Liver (tissue), 9 donors: ENCODE measurements around the gene LSG1. TPM values are rescaled to one million over a fixed set of nuclear protein-coding genes. Genes with fewer than 3 reads are reported as not detected.

Source experiments
- DNase-seq: peaks from one replicate; pipeline ENCODE4 v3.0.0-alpha.2; 2017; ENCODE audit warnings: low spot score
- H3K27ac ChIP-seq, 2 donors: one replicate each; pipeline ENCODE4 v1.7.0; 2013; ENCODE audit warnings: inconsistent platforms in 2 of 2, low read length in 2 of 2, control low read depth in 1 of 2, low read depth in 1 of 2, mild to moderate bottlenecking in 1 of 2
- H3K27me3 ChIP-seq, 4 donors: one replicate each; pipeline versions ENCODE4 v1.6.1 to v1.7.0; 2013; ENCODE audit warnings: low read length in 3 of 4, inconsistent platforms in 1 of 4, mild to moderate bottlenecking in 1 of 4, moderate library complexity in 1 of 4; ENCODE audit not compliant: control insufficient read depth in 4 of 4, insufficient read depth in 4 of 4
- H3K36me3 ChIP-seq, 4 donors: one replicate each; pipeline versions ENCODE4 v1.6.1 to v1.7.0; 2013; ENCODE audit warnings: low read length in 3 of 4, mild to moderate bottlenecking in 3 of 4, low read depth in 1 of 4, moderate library complexity in 1 of 4; ENCODE audit not compliant: control insufficient read depth in 4 of 4, insufficient read depth in 3 of 4
- H3K4me1 ChIP-seq, 4 donors: one replicate each; pipeline versions ENCODE4 v1.6.1 to v1.7.0; 2013; ENCODE audit warnings: low read length in 3 of 4, mild to moderate bottlenecking in 3 of 4, moderate library complexity in 1 of 4; ENCODE audit not compliant: control insufficient read depth in 4 of 4, insufficient read depth in 4 of 4
- H3K4me3 ChIP-seq, 3 donors: one replicate each; pipeline versions ENCODE4 v1.6.1 to v1.7.0; 2013; ENCODE audit warnings: low read length in 3 of 3, control low read depth in 1 of 3, low read depth in 1 of 3, mild to moderate bottlenecking in 1 of 3
- H3K9ac ChIP-seq, 2 donors: one replicate each; pipeline ENCODE4 v1.7.0; 2013; ENCODE audit warnings: low read length in 2 of 2, mild to moderate bottlenecking in 2 of 2, moderate library complexity in 2 of 2, control low read depth in 1 of 2, low read depth in 1 of 2
- H3K9me3 ChIP-seq, 4 donors: one replicate each; pipeline versions ENCODE4 v1.6.1 to v1.7.0; 2013; ENCODE audit warnings: low read length in 3 of 4; ENCODE audit not compliant: control insufficient read depth in 4 of 4
- ATF3 ChIP-seq: IDR thresholded peaks from 2 replicates; pipeline ENCODE4 v1.6.1; 2016; ENCODE audit warnings: antibody characterized with exemption
- CTCF ChIP-seq: fragments of 150-350 bp; IDR thresholded peaks from 2 replicates; pipeline ENCODE4 v1.5.1; 2017; ENCODE audit warnings: improper control_type of control experiment, low read depth, low read length; ENCODE audit not compliant: missing input control
- EGR1 ChIP-seq, 2 donors: IDR thresholded peaks; 2 replicates each; pipeline ENCODE4 v1.6.1; 2016 to 2018; ENCODE audit warnings: antibody characterized with exemption in 2 of 2, low read depth in 2 of 2
- FOXA1 ChIP-seq: IDR thresholded peaks from 2 replicates; pipeline ENCODE4 v1.6.1; 2016; ENCODE audit warnings: antibody characterized with exemption
- FOXA2 ChIP-seq: IDR thresholded peaks from 2 replicates; pipeline ENCODE4 v1.6.1; 2016; ENCODE audit warnings: antibody characterized with exemption
- GABPA ChIP-seq, 2 donors: IDR thresholded peaks in 1 of 2; conservative IDR thresholded peaks in 1 of 2; 2 replicates each; pipeline ENCODE4 v1.6.1; 2016; ENCODE audit warnings: antibody characterized with exemption in 2 of 2, mild to moderate bottlenecking in 1 of 2, moderate library complexity in 1 of 2
- HNF4A ChIP-seq, 2 donors: conservative IDR thresholded peaks; 2 replicates each; pipeline ENCODE4 v1.6.1; 2016; ENCODE audit warnings: antibody characterized with exemption in 2 of 2, mild to moderate bottlenecking in 2 of 2
- HNF4G ChIP-seq: IDR thresholded peaks from 2 replicates; pipeline ENCODE4 v1.6.1; 2016; ENCODE audit warnings: antibody characterized with exemption
- JUND ChIP-seq, 2 donors: IDR thresholded peaks; 2 replicates each; pipeline ENCODE4 v1.6.1; 2016; ENCODE audit warnings: antibody characterized with exemption in 2 of 2
- MAX ChIP-seq: IDR thresholded peaks from 2 replicates; pipeline ENCODE4 v1.6.1; 2016; ENCODE audit warnings: antibody characterized with exemption
- NR2F2 ChIP-seq: IDR thresholded peaks from 2 replicates; pipeline ENCODE4 v1.6.1; 2016; ENCODE audit warnings: antibody characterized with exemption
- RAD21 ChIP-seq, 2 donors: IDR thresholded peaks; 2 replicates each; pipeline ENCODE4 v1.6.1; 2016; ENCODE audit warnings: antibody characterized with exemption in 2 of 2, mild to moderate bottlenecking in 2 of 2
- REST ChIP-seq: IDR thresholded peaks from 2 replicates; pipeline ENCODE4 v1.6.1; 2016; ENCODE audit warnings: antibody characterized with exemption, mild to moderate bottlenecking
- RXRA ChIP-seq, 2 donors: IDR thresholded peaks; 2 replicates each; pipeline ENCODE4 v1.6.1; 2017 to 2018; ENCODE audit warnings: antibody characterized with exemption in 2 of 2, mild to moderate bottlenecking in 1 of 2
- SP1 ChIP-seq: IDR thresholded peaks from 2 replicates; pipeline ENCODE4 v1.6.1; 2018; ENCODE audit warnings: antibody characterized with exemption, mild to moderate bottlenecking
- TAF1 ChIP-seq: conservative IDR thresholded peaks from 2 replicates; pipeline ENCODE4 v1.6.1; 2016; ENCODE audit warnings: antibody characterized with exemption, mild to moderate bottlenecking
- YY1 ChIP-seq: IDR thresholded peaks from 2 replicates; pipeline ENCODE4 v1.6.1; 2016; ENCODE audit warnings: antibody characterized with exemption, mild to moderate bottlenecking
- ZBTB33 ChIP-seq: IDR thresholded peaks from 2 replicates; pipeline ENCODE4 v1.6.1; 2016; ENCODE audit warnings: antibody characterized with exemption
- WGBS: extraction: QIAGEN DNeasy Blood & Tissue Kit; methylation state at CpG from one replicate; pipeline ENCODE4 v1.1.7; 2013; 5-methylcytosine and 5-hydroxymethylcytosine counted together
- polyA plus RNA-seq, 2 donors: library from polyadenylated mRNA; stranded (reverse) in 1 of 2; unstranded in 1 of 2; fragments of 200-250 nt in 1 of 2; fragments of >200 nt in 1 of 2; fragmentation: Nextera tagmentation in 1 of 2; extraction: Ambion mirVana in 1 of 2; gene quantifications; one replicate each; pipeline versions ENCODE4 v1.2.1 to v1.2.3, GENCODE V29; 2013 to 2015
- total RNA-seq, 2 donors: library from RNA; depleted of rRNA; stranded (reverse); fragments of >200 nt; gene quantifications; one replicate each; pipeline ENCODE4 v1.2.3, GENCODE V29; 2014
- donor health status: healthy.
- donor health status: healthy.
- donor health status: healthy.
- donor health status: healthy.
- donor health status: healthy.

LSG1 gene
- total and polyA plus RNA-seq, 4 donors, result 13.6 to 38.5 (median 22.1) TPM

GRCh38 chr3:194705227-194705626, 33.2 kb upstream of the LSG1 start:
- no peak for TF ChIP-seq NR2F2
- no peak for TF ChIP-seq GABPA (IDR thresholded peaks at IDR 0.05 in 1 of 2, conservative IDR thresholded peaks at IDR 0.05 in 1 of 2)
- TF ChIP-seq CTCF, result no peak
- TF ChIP-seq ZBTB33, result no peak
- TF ChIP-seq SP1, result no peak
- TF ChIP-seq REST, result no peak
- TF ChIP-seq MAX, result no peak
- TF ChIP-seq YY1, result no peak
- no peak for TF ChIP-seq HNF4G
- TF ChIP-seq JUND (IDR thresholded peaks at IDR 0.05), result no peak
- TF ChIP-seq TAF1, result no peak
- TF ChIP-seq EGR1 (IDR thresholded peaks at IDR 0.05; ENCODE audit: low read depth in 2 of 2), result no peak
- TF ChIP-seq RAD21 (IDR thresholded peaks at IDR 0.05), result no peak
- no peaks in the 10 kb centered on the region for H3K9me3 ChIP-seq
- 85% methylated on average over 8 of the region's 8 CpGs for WGBS
- no peak overlapping the region for H3K9ac ChIP-seq
- H3K27me3 ChIP-seq, result no peaks in the 10 kb centered on the region
- no peaks in the 10 kb centered on the region for H3K4me1 ChIP-seq
- H3K36me3 ChIP-seq, result no peaks in the 10 kb centered on the region
- H3K27ac ChIP-seq, result no peak overlapping the region
- H3K4me3 ChIP-seq, result no peak overlapping the region
- DNase-seq, result no peak

- no peak for DNase-seq
- Histone ChIP-seq H3K27me3 (no peaks in the 10 kb centered on the region), H3K9me3 (no peaks in the 10 kb centered on the region), H3K36me3 (no peaks in the 10 kb centered on the region), H3K27ac (no peak overlapping the region), H3K4me3 (no peak overlapping the region), H3K4me1 (no peaks in the 10 kb centered on the region), H3K9ac (no peak overlapping the region)
- 94% methylated on average over 9 of the region's 9 CpGs for WGBS
- no peak for TF ChIP-seq FOXA1
- no peak for TF ChIP-seq GABPA (IDR thresholded peaks at IDR 0.05 in 1 of 2, conservative IDR thresholded peaks at IDR 0.05 in 1 of 2)
- TF ChIP-seq REST, result no peak
- TF ChIP-seq YY1, result no peak
- no peak for TF ChIP-seq ZBTB33
- no peak for TF ChIP-seq MAX
- no peak for TF ChIP-seq TAF1
- no peak for TF ChIP-seq HNF4A (conservative IDR thresholded peaks at IDR 0.05)
- no peak for TF ChIP-seq EGR1 (IDR thresholded peaks at IDR 0.05; ENCODE audit: low read depth in 2 of 2)
- TF ChIP-seq HNF4G, result no peak
- TF ChIP-seq RAD21 (IDR thresholded peaks at IDR 0.05), result no peak
- TF ChIP-seq JUND (IDR thresholded peaks at IDR 0.05), result no peak
- TF ChIP-seq SP1, result no peak
- TF ChIP-seq FOXA2, result no peak
- TF ChIP-seq NR2F2, result no peak
- TF ChIP-seq RXRA (IDR thresholded peaks at IDR 0.05), result no peak
- TF ChIP-seq ATF3, result no peak
These were observed 30.6 kb upstream of the LSG1 start for GRCh38 chr3:194702545-194702944.
